Loucy (cell line): ENCODE results near the gene CRNKL1.

Experiments
- H2AFZ ChIP-seq: fragments of 200-600 bp; sonication (generic); 2 replicates; pipeline ENCODE4 v1.6.0; 2016; ENCODE audit warnings: antibody characterized with exemption, mild to moderate bottlenecking, low read length, moderate library complexity
- H3F3A ChIP-seq: fragments of 200-600 bp; 2 replicates; pipeline ENCODE4 v1.6.0; 2016; ENCODE audit warnings: antibody characterized with exemption, low read depth, mild to moderate bottlenecking
- H3K27me3 ChIP-seq: fragments of 200-600 bp; sonication (generic); 2 replicates; pipeline ENCODE4 v1.6.1; 2014; ENCODE audit warnings: low read length, mild to moderate bottlenecking; ENCODE audit not compliant: insufficient read depth, poor library complexity, severe bottlenecking
- H3K36me3 ChIP-seq: fragments of 200-600 bp; sonication (generic); 2 replicates; pipeline ENCODE4 v1.6.1; 2016; ENCODE audit warnings: low read length; ENCODE audit not compliant: insufficient read depth
- H3K4me1 ChIP-seq: fragments of 200-600 bp; sonication (generic); 2 replicates; pipeline ENCODE4 v1.5.1; 2014; ENCODE audit warnings: low read length, mild to moderate bottlenecking; ENCODE audit not compliant: insufficient read depth, poor library complexity, severe bottlenecking
- H3K4me2 ChIP-seq: fragments of 200-600 bp; sonication (generic); 2 replicates; pipeline ENCODE4 v1.6.0; 2014; ENCODE audit warnings: antibody characterized with exemption, low read length, low read depth, mild to moderate bottlenecking; ENCODE audit not compliant: poor library complexity, severe bottlenecking
- H3K4me3 ChIP-seq: fragments of 200-600 bp; sonication (generic); 2 replicates; pipeline ENCODE4 v1.5.1; 2014; ENCODE audit warnings: low read length, mild to moderate bottlenecking, mixed read lengths; ENCODE audit not compliant: poor library complexity, severe bottlenecking
- H3K79me2 ChIP-seq: fragments of 200-600 bp; sonication (generic); 2 replicates; pipeline ENCODE4 v1.6.1; 2014; ENCODE audit warnings: low read length; ENCODE audit not compliant: insufficient read depth
- H3K9ac ChIP-seq: fragments of 200-600 bp; sonication (generic); 2 replicates; pipeline ENCODE4 v1.6.0; 2014; ENCODE audit warnings: mild to moderate bottlenecking, low read depth, low read length, moderate library complexity; ENCODE audit not compliant: poor library complexity, severe bottlenecking
- H3K9me2 ChIP-seq: fragments of 200-600 bp; sonication (generic); replicated peaks from 2 replicates; pipeline ENCODE4 v1.6.1; 2016; ENCODE audit warnings: low read depth, low read length, mixed read lengths
- H3K9me3 ChIP-seq: fragments of 200-600 bp; sonication (generic); 2 replicates; pipeline ENCODE4 v1.6.1; 2014; ENCODE audit warnings: mild to moderate bottlenecking, antibody characterized with exemption, low read length, low read depth; ENCODE audit not compliant: insufficient read depth
- H4K20me1 ChIP-seq: fragments of 200-600 bp; sonication (generic); 2 replicates; pipeline ENCODE4 v1.6.0; 2014; ENCODE audit warnings: antibody characterized with exemption, low read length, mild to moderate bottlenecking; ENCODE audit not compliant: insufficient read depth, poor library complexity, severe bottlenecking
- CTCF ChIP-seq: fragments of 200-600 bp; sonication (generic); conservative IDR thresholded peaks from 2 replicates; pipeline ENCODE4 v1.5.1; 2014; ENCODE audit warnings: mild to moderate bottlenecking, antibody characterized with exemption, low read length
- EZH2phosphoT487 ChIP-seq: fragments of 200-600 bp; IDR thresholded peaks from 2 replicates; pipeline ENCODE4 v1.6.1; 2018; ENCODE audit warnings: antibody characterized with exemption, mild to moderate bottlenecking, moderate library complexity, borderline replicate concordance

Gene CRNKL1

DNA sequence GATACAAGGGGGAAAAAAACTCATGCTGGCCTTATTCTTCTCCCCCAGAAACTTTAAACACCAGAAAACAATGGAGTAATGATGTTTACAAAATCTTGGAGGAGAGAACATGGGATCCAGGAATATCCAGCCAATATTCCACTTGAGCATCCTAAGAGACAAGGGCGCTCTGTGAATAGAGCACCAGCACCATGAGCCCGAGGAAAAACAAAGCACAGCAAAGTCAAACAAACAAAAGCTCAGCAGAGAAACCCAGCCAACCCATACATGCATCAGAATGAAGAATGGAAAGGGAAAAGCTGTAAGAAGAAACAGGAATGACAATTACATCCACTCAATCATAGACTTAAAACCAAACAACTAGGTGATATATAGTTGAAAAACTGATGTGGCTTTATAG, 39.7 kb downstream of the CRNKL1 start:
- Histone ChIP-seq H3K9me3 (no peaks in the 10 kb centered on the region), H3K4me1 (no peaks in the 10 kb centered on the region), H3F3A (no peaks in the 10 kb centered on the region), H3K36me3 (no peaks in the 10 kb centered on the region), H2AFZ (no peak overlapping the region; the same call in 1 of the 2 replicates), H4K20me1 (peaks cover 3% of the 10 kb centered on the region), H3K9ac (no peak overlapping the region), H3K4me2 (no peak overlapping the region), H3K79me2 (peaks cover 4% of the 10 kb centered on the region), H3K27me3 (no peaks in the 10 kb centered on the region), H3K4me3 (no peak overlapping the region), H3K9me2 (no peaks in the 10 kb centered on the region)
- TF ChIP-seq EZH2phosphoT487 (no peak), CTCF (no peak)

GRCh38 chr20:20010639-20011500, 41.4 kb downstream of the CRNKL1 start:
- Histone ChIP-seq H3K27me3 (no peaks in the 10 kb centered on the region), H3K4me1 (no peaks in the 10 kb centered on the region), H3K4me3 (no peak overlapping the region), H3K36me3 (no peaks in the 10 kb centered on the region), H2AFZ (peak overlapping the region; percentile 45; the same call in 1 of the 2 replicates), H3K9ac (no peak overlapping the region), H3K4me2 (no peak overlapping the region), H3K9me2 (no peaks in the 10 kb centered on the region), H3K9me3 (no peaks in the 10 kb centered on the region), H3K79me2 (no peaks in the 10 kb centered on the region), H3F3A (no peaks in the 10 kb centered on the region), H4K20me1 (no peaks in the 10 kb centered on the region)
- no peak for TF ChIP-seq CTCF
- no peak for TF ChIP-seq EZH2phosphoT487

DNA sequence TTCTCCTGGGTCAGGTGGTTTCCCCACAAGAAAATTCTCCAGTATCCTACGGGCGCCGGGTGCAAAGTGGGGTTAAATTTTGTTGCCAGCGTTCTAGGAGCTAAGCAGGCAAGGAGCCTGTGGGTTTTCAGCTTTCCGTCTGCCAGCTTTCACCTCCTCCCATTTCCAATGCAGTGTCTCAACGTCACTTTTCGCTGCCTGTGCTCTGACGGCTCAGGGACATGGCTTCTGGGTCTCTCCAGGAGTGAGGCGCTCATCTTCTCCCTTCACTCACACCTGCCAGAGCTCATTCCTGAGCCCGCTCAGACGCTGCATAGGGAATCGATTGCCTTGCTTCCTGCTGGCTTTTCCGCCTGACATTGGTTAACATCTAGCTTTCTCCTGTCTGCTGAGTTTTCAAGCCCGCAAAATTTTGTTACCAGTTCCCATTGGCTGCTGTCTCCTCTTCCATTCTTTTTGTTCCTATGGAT, 42.4 kb downstream of the CRNKL1 start:
- H3K4me1 ChIP-seq = no peaks in the 10 kb centered on the region
- H3K4me3 ChIP-seq = no peak overlapping the region
- no peak overlapping the region for H3K9ac ChIP-seq
- H4K20me1 ChIP-seq = no peaks in the 10 kb centered on the region
- TF ChIP-seq CTCF (no peak), EZH2phosphoT487 (no peak)
- H3K36me3 ChIP-seq = no peaks in the 10 kb centered on the region
- no peaks in the 10 kb centered on the region for H3K9me2 ChIP-seq
- H3K4me2 ChIP-seq = no peak overlapping the region
- no peaks in the 10 kb centered on the region for H3K9me3 ChIP-seq
- no peak overlapping the region for H2AFZ ChIP-seq
- no peaks in the 10 kb centered on the region for H3K79me2 ChIP-seq
- no peaks in the 10 kb centered on the region for H3F3A ChIP-seq
- no peaks in the 10 kb centered on the region for H3K27me3 ChIP-seq
